Gastroesophageal sphincter (tissue), 3 donors: Measurements from ENCODE around the gene MIGA1.

Source experiments
- EP300 ChIP-seq: sonication (generic); formaldehyde crosslinking; IDR thresholded peaks from one replicate; pipeline ENCODE4 v1.6.1; 2017; ENCODE audit warnings: antibody characterized with exemption, mild to moderate bottlenecking
- POLR2A ChIP-seq, 2 donors: fragments of 450-650 bp; IDR thresholded peaks; one replicate each; pipeline ENCODE4 v1.6.1; 2017; ENCODE audit warnings: antibody characterized with exemption in 2 of 2, mild to moderate bottlenecking in 2 of 2, moderate library complexity in 1 of 2
- POLR2AphosphoS5 ChIP-seq: sonication (generic); formaldehyde crosslinking; IDR thresholded peaks from one replicate; pipeline ENCODE4 v1.6.1; 2017; ENCODE audit warnings: antibody characterized with exemption
- TF ChIP-seq, protein P1 (sequence below), 4 experiments: fragments of 200-600 bp in 2 of 4; fragments of 450-650 bp in 2 of 4; sonication (generic) in 1 of 4; IDR thresholded peaks; one replicate each; pipeline ENCODE4 v1.5.1; 2017 to 2019; ENCODE audit warnings: antibody characterized with exemption in 4 of 4, mild to moderate bottlenecking in 2 of 4, moderate library complexity in 2 of 4

DNA sequence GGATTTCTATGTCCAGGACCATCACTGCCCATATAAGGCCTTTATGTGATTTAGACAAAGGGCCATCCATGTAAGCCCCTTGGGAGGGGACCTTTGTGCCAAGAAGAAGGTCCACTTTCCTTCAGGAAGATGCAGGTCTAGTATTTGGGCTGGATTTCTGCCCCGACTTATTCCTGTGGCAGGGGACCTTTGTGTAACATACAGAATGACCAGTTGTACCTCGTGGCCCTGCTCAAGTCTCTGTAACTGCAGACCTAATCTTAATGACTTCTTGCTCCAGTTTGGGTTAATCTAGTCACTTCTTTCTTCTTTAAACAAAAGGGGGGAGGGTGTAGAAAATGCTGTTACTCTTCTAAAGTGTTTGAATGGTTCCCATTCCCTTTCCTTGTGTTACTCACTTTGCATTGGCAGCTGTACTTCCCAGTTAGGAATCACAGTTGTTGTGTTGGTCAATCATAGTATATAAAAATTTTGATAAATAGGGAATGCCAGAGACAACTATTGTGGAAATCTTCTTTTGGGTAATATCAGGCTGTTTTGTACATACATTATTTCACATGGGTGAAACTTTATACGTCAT lies 54.2 kb downstream of the MIGA1 start:
- TF ChIP-seq POLR2A (IDR thresholded peaks at IDR 0.05) (no peak), POLR2AphosphoS5 (no peak), EP300 (no peak)
- TF ChIP-seq, protein P1, sequence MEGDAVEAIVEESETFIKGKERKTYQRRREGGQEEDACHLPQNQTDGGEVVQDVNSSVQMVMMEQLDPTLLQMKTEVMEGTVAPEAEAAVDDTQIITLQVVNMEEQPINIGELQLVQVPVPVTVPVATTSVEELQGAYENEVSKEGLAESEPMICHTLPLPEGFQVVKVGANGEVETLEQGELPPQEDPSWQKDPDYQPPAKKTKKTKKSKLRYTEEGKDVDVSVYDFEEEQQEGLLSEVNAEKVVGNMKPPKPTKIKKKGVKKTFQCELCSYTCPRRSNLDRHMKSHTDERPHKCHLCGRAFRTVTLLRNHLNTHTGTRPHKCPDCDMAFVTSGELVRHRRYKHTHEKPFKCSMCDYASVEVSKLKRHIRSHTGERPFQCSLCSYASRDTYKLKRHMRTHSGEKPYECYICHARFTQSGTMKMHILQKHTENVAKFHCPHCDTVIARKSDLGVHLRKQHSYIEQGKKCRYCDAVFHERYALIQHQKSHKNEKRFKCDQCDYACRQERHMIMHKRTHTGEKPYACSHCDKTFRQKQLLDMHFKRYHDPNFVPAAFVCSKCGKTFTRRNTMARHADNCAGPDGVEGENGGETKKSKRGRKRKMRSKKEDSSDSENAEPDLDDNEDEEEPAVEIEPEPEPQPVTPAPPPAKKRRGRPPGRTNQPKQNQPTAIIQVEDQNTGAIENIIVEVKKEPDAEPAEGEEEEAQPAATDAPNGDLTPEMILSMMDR (IDR thresholded peaks at IDR 0.05): no peak
